ENCODE data around the gene C6orf89. TPM values are rescaled to one million over a fixed set of nuclear protein-coding genes. Genes with fewer than 3 reads are reported as not detected.

C6orf89 gene
- polyA plus RNA-seq, 3 donors = 19.2 to 37.5 (median 29.2) TPM

DNA sequence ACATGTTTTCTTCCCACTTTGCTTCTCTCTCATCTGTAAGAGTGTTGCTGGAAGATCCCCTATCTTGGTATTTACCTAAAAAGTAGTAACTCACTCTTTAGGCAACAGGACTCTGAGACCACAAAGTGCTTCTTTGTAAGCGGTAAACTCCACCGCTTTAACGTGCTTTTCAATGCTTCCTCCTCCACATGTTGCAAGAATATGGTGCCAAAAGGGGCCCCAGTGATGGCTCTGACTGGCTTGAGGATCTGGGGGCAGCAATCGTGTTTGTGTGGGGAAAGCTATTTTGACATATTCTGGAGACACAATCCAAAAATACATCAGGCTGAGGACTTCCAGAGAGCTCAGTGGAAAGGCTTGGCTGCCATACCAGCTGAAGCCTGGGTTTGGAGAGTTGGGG lies 34.1 kb upstream of the C6orf89 start:
- Histone ChIP-seq H2AFZ (ENCODE audit: insufficient read depth, low read depth, low read length, poor library complexity, severe bottlenecking) (peak overlapping the region; percentile 7), H4K20me1 (ENCODE audit: insufficient read depth, low read length) (no peaks in the 10 kb centered on the region), H3K27me3 (ENCODE audit: control insufficient read depth in 2 of 2, insufficient read depth in 2 of 2, low read length in 2 of 2) (no peaks in the 10 kb centered on the region), H3K4me1 (ENCODE audit: control insufficient read depth in 1 of 2, insufficient read depth in 2 of 2, low read length in 2 of 2) (peaks cover 49 to 55% of the 10 kb centered on the region in 2 donors), H3K4me2 (replicated peaks; ENCODE audit: extremely low read depth, low read length, poor library complexity, severe bottlenecking) (no peak overlapping the region), H3K9me3 (replicated peaks in 1 of 2; ENCODE audit: control insufficient read depth in 1 of 2, insufficient read depth in 1 of 2, low read length in 2 of 2) (peaks cover 4 to 7% of the 10 kb centered on the region in 2 donors), H3K79me2 (ENCODE audit: insufficient read depth, low read length) (no peaks in the 10 kb centered on the region), H3K9ac (ENCODE audit: insufficient read depth, low read length, poor library complexity, severe bottlenecking) (no peak overlapping the region), H3K4me3 (replicated peaks in 1 of 3; ENCODE audit: low read depth in 2 of 3, low read length in 3 of 3) (no peak overlapping the region), H3K27ac (ENCODE audit: low read depth in 1 of 2, low read length in 2 of 2) (no peak overlapping the region), H3K36me3 (replicated peaks in 1 of 2; ENCODE audit: control insufficient read depth in 1 of 2, insufficient read depth in 2 of 2, low read length in 2 of 2) (peaks cover 6 to 18% of the 10 kb centered on the region in 2 donors)
- intact Hi-C loops (cut with micrococcal nuclease) = loop anchor here (5.0 kb wide), 3 partner anchors 36 to 169 kb away; partner anchors contain the start of gene C6orf89 (in 1 of the 2)
- WGBS (ENCODE audit: insufficient coverage) = no CpG with 5 or more reads among the region's 4 CpGs
- Mint-ChIP-seq H3K27ac (peak overlapping the region in 6 of 7 donors; percentile 0 to 94 (median 80)), H3K27me3 (ENCODE audit: low read depth in 3 of 3) (peaks cover 3 to 9% (median 6%) of the 10 kb centered on the region in 3 donors), H3K4me1 (peaks cover 59% of the 10 kb centered on the region), H3K36me3 (peaks cover 32 to 38% of the 10 kb centered on the region in 2 donors), H3K4me3 (no peak overlapping the region), H3K9me3 (peaks cover 14 to 25% (median 22%) of the 10 kb centered on the region in 7 donors)
- DNase-seq = no peak
- TF ChIP-seq, protein P1, sequence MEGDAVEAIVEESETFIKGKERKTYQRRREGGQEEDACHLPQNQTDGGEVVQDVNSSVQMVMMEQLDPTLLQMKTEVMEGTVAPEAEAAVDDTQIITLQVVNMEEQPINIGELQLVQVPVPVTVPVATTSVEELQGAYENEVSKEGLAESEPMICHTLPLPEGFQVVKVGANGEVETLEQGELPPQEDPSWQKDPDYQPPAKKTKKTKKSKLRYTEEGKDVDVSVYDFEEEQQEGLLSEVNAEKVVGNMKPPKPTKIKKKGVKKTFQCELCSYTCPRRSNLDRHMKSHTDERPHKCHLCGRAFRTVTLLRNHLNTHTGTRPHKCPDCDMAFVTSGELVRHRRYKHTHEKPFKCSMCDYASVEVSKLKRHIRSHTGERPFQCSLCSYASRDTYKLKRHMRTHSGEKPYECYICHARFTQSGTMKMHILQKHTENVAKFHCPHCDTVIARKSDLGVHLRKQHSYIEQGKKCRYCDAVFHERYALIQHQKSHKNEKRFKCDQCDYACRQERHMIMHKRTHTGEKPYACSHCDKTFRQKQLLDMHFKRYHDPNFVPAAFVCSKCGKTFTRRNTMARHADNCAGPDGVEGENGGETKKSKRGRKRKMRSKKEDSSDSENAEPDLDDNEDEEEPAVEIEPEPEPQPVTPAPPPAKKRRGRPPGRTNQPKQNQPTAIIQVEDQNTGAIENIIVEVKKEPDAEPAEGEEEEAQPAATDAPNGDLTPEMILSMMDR (IDR thresholded peaks at IDR 0.05) = no peak

DNA sequence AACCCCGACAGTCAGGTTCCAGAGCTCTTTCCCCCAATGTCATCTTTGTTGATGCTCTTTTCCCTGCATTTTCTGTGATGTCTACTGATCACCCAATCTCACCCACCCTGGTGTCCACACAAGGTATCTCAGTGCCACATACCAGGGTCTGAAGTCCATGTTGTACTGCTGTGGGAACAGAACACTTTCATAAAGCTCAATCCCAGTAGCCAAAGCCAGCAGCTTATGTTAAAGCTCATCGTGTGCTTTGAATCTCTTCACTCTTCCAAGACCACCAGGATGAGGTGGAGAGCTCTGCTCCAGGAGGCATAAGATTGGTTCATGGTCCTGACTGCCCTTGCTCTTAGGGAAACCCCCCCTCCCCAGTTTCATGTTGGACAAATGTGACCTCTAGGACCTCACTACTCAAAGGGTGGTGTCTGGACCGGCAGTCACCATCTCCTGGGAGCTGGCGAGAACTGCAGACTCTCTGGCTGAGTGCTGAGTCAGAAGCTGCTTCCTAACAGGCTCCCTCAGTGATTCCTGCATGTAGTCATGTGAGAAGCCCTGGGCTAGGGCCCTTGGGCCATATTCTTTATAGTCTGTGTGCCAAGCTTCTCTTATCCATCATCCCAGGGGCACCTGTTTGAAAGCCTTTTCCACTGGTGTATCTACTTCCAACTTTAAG lies 33.1 kb upstream of the C6orf89 start:
- no peak overlapping the region for H3K4me3 ChIP-seq (replicated peaks in 1 of 3; ENCODE audit: low read depth in 2 of 3, low read length in 3 of 3)
- 36% methylated on average over 3 of the region's 4 CpGs for WGBS (ENCODE audit: insufficient coverage)
- peaks cover 4 to 7% of the 10 kb centered on the region in 2 donors for H3K9me3 ChIP-seq (replicated peaks in 1 of 2; ENCODE audit: control insufficient read depth in 1 of 2, insufficient read depth in 1 of 2, low read length in 2 of 2)
- peaks cover 14 to 25% (median 22%) of the 10 kb centered on the region in 7 donors for H3K9me3 Mint-ChIP-seq
- intact Hi-C loops (cut with micrococcal nuclease) = loop anchor here (5.0 kb wide), 3 partner anchors 35 to 170 kb away; partner anchors contain the start of gene C6orf89 (in 1 of the 2)
- H2AFZ ChIP-seq (ENCODE audit: insufficient read depth, low read depth, low read length, poor library complexity, severe bottlenecking) = no peak overlapping the region
- H3K4me2 ChIP-seq (replicated peaks; ENCODE audit: extremely low read depth, low read length, poor library complexity, severe bottlenecking) = no peak overlapping the region
- H3K27ac ChIP-seq (ENCODE audit: low read depth in 1 of 2, low read length in 2 of 2) = peak overlapping the region; percentile 58 to 67
- H3K79me2 ChIP-seq (ENCODE audit: insufficient read depth, low read length) = no peaks in the 10 kb centered on the region
- no peaks in the 10 kb centered on the region for H4K20me1 ChIP-seq (ENCODE audit: insufficient read depth, low read length)
- no peaks in the 10 kb centered on the region for H3K27me3 ChIP-seq (ENCODE audit: control insufficient read depth in 2 of 2, insufficient read depth in 2 of 2, low read length in 2 of 2)
- H3K36me3 Mint-ChIP-seq = peaks cover 42 to 44% of the 10 kb centered on the region in 2 donors
- H3K27ac Mint-ChIP-seq = peak overlapping the region; percentile 90 to 97 (median 94)
- TF ChIP-seq, protein P1 (IDR thresholded peaks at IDR 0.05) = no peak
- DNase-seq = peak; percentile 47 to 76 (median 63)
- peaks cover 6 to 19% of the 10 kb centered on the region in 2 donors for H3K36me3 ChIP-seq (replicated peaks in 1 of 2; ENCODE audit: control insufficient read depth in 1 of 2, insufficient read depth in 2 of 2, low read length in 2 of 2)
- H3K27me3 Mint-ChIP-seq (ENCODE audit: low read depth in 3 of 3) = peaks cover 1 to 9% (median 6%) of the 10 kb centered on the region in 3 donors
- peaks cover 59% of the 10 kb centered on the region for H3K4me1 Mint-ChIP-seq
- H3K4me1 ChIP-seq (ENCODE audit: control insufficient read depth in 1 of 2, insufficient read depth in 2 of 2, low read length in 2 of 2) = peaks cover 49 to 55% of the 10 kb centered on the region in 2 donors
- H3K4me3 Mint-ChIP-seq = no peak overlapping the region
- no peak overlapping the region for H3K9ac ChIP-seq (ENCODE audit: insufficient read depth, low read length, poor library complexity, severe bottlenecking)

All from CD14-positive monocyte (primary cell).